T-helper 22 cell (primary cell): ENCODE results near the gene TLX1.

ENCODE experiments used
- DNase-seq: peaks from one replicate; pipeline ENCODE4 v3.0.0-alpha.2; 2020; ENCODE audit warnings: low read depth

The TLX1 gene

DNA sequence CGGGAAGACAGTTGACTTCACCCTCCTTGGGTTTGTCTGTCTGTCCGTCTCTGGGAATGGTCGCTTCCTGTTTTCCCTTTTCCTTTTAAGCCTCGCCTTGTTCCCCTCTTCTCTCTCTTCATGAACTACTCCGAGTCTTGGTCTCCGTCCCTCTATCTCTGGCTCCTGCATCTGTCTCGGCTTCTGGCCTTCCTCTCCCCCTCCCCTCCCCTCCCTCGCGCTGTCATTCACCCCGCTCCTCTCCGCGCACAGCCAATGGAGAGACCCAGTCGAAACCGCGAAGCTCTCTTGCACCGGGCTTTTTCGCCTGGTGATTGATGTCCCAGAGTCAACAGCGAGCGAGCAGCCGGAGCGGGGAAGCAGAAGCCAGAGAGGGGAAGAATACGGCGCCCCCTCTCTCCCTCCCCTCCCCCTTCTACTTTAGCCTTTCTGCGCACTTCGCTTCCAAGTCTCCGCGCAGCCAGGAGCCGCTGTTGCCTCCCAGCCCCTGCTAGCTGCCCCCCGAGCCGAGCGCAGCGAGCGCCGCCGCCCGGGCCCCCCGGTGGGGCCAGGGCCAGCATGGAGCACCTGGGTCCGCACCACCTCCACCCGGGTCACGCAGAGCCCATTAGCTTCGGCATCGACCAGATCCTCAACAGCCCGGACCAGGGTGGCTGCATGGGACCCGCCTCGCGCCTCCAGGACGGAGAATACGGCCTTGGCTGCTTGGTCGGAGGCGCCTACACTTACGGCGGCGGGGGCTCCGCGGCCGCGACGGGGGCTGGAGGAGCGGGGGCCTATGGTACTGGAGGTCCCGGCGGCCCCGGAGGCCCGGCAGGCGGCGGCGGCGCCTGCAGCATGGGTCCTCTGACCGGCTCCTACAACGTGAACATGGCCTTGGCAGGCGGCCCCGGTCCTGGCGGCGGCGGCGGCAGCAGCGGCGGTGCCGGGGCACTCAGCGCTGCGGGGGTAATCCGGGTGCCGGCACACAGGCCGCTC lies at the start of gene TLX1:
TSS of gene TLX1 (plus strand) at position 317 of the 978 bp plus-strand sequence. CDS start at position 559, 242 bp downstream.
- DNase-seq, result no peak

DNA sequence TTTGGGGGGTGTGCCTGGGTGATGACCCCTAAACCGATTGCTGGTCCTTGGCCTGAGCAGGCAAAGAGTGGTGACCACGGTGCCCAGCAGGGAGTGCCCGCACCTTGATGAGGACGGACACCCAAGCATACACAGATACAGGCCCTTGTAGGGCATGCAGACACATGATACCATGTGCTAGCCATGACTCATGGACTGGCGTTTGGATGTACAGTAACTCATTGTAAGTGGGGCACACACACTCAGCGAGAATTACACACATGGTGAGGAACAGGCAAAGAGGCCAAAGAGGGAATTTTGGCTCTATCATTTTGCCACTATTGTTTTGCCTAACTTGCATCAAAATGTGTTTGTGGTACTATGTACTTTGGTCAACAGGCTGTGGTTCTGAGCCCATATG lies 45.3 kb upstream of the TLX1 start:
- no peak for DNase-seq

DNA sequence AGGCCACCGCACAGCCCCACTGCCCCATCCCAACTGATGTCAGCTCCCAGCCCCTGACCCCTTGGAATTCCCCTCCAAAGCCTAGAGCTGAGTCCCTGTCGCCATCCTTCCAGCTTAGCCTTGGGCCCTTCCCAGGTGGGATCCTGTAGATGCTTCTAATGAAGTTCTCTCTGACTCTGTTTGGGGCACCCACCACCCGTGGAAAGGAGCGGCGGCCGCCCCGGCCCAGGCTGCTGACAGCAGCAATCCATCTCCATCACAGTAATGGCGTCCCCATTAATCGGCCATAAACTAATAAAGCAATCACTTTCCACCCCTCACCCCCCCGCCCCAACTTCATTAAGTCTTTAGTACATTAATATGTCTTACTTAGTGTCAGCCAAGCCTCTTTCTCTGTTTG lies 43.7 kb upstream of the TLX1 start:
- no peak for DNase-seq

DNA sequence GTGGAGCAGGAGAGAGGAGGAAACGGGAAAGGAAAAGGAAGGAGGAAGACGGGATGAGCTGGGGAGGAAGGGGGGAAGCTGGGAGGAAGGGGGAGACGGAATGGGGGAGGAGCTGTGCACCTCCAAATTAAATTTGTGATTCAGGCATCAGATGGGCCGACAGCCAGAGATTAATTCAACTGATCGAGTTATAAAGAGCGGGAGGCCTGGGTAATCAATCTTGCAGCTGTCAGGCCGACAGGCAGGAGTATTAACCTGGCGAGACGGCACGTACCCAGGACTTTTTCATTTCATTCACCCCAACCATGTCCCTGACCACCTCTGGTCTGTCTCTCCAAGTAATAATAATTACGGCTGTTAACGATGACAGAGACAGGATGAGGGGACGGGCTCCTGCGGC lies 43.1 kb upstream of the TLX1 start:
- no peak for DNase-seq

DNA sequence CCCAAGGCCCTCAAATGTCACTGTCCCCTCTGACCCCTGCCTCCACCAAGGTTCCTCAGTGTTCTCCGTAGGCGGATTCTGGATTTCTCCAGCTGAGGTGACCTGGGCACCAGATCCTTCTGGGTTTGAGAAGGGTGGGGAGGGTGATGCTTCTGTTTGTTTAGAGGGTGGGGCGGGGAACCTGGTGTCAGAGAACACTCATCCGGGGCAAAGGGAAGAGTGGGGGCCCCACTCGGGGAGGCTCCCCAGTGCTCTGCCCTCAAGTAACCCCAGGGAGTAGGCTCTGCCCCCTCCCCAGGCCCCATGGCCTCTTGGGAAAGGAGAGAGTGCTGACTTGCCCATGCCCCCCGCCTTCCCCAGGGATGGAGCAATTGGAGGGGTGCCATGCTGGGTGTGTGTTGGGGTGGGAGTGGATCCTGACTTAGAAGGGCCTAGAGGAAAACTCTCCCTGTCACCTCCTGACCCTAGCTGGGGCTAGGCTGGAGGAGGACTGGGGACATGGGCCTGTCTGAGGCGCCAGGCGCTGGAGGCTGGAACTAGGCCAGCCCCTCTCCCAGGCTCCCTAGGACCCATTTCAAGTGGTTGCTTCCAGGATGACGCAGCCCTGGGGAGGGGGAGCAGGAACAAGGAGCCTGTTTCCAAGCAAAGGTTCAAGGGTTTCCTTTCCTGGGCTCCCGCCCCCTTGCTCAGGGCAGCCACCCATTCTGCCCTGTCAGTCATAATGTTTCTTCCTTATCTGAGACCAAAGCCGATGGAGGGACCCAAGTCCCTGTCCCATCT lies 41.4 kb upstream of the TLX1 start:
- DNase-seq, result no peak

DNA sequence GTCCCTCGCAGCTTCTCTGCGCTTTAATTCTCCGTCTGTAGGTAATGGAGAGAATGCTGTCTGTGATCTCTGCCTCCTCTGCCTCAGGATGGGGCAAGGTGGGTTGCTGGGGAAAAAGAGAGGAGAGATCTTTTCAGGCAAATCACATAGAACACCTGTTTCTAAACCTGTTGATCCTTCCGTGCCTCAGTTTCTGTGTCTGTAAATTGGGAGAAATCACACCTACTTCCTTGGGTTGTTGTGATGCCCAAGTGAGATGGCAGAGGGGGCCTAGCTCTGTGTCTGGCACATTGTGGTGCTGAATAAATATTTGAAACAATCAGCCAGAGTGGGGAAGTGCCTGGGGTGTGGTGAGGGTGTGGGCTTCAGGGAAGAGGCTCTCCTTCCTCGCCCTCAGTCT lies 40.5 kb upstream of the TLX1 start:
- DNase-seq, result no peak

DNA sequence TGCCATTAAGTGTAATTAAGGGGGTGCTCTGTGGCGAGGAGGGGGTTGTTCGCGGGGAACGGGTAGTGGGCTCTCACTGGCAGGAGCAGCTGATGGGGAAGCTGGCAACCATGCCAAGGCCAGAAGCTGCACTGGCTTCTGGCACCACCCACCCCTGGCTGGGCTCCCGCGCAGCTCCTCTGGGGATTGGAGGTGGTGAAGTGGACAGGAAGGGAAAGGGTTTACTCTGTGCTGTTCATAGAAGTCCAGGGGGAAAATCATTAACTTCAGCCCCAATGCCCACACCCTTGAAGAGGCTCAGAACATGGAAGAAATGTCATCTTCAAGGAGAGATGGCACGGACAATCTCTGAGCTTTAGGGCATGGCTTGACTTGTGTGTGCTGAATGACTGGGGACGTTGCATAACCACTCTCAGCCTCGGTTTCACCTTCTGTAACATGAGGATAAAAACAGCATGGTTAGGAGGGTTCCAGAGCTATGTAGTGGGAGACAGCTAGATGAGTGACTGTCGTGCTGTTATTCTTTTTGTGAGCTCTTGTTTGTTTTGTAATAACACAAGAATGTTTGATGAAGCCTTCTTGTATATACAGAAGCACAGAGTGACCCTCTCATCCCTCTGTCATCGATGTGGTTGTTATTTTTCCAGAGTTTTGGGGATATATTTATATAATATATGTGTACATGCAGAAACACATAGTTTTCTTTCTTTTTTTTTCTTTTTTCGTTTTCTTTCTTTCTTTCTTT lies 39.4 kb upstream of the TLX1 start:
- no peak for DNase-seq

DNA sequence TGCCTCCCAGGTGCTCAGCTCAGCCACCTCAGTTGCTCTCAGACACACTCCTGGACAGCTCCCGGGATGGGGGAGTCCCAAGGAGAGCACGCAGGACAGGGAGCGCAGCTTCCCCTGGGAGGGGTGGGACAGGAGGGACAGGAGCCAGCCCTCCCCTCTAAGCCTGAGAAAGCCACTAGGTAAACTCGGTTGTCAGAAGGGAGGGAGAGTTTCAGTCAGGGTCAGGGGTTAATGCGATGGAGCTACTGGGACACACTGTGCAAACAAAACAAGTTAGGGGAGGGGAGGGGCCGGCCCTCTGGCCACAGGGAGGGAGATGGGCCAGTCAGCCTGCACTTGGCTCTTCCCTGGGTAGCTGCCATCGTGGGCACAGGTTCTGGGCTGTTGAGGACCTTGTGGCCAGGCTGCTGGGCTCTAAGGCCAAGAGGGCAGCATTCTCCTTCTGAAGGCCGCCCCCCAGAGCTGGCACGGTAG lies 38.2 kb upstream of the TLX1 start:
- DNase-seq, result no peak

DNA sequence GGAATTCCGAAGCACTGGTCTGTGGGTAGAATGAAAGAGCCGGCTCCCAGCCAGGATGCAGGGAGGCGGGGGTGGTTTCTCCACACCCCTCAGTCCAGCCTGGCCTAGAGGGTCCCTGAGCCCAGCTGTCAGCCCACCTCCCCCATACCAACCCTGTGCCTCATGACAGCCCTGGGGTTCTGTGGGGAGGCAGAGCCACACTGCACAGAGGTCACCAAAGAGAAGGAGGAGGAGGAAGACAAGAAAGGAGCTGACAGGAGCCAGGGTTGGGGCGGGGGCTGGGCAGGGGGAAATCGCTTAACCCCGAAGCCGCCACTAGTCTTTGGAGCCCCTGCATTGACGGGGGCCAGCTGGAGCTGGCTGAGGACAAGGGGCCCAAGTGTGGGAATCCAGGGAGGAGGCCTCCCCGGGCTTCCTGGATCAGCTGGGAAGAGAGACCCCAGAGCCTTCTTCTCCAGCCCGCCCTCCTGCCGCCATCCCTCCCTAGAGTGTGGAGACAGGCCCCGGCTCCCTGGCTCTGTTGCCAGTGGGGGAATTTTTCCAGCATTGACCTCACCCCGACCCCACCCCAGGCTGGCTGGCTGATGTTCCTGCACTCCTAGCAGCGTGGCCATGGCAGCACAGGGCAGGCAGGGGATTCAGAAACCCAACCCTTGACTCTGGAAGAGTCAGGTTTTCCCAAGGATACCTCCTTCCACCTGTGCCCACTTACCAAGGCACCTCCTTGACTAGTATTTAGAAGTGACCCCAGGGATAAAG lies 36.8 kb upstream of the TLX1 start:
- DNase-seq, result no peak

DNA sequence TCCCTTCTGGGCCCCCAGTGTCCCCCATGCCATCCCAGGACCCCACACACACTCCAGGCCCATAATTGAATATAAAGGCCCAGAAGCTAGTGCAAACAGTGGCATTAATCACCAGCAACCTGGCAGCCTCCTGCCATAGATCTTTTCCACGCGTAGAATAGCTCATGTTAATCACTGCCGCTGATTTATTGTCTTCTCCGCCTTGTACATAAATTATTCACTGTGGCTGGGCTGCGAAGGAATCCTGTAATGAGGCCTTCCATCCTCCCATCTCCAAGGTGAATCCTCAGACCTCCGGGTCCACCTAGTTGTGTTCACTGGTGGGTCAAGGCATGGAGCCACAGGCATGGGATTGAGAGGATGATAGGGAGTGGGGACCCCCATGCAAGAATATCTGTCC lies 36.1 kb upstream of the TLX1 start:
- DNase-seq, result no peak

DNA sequence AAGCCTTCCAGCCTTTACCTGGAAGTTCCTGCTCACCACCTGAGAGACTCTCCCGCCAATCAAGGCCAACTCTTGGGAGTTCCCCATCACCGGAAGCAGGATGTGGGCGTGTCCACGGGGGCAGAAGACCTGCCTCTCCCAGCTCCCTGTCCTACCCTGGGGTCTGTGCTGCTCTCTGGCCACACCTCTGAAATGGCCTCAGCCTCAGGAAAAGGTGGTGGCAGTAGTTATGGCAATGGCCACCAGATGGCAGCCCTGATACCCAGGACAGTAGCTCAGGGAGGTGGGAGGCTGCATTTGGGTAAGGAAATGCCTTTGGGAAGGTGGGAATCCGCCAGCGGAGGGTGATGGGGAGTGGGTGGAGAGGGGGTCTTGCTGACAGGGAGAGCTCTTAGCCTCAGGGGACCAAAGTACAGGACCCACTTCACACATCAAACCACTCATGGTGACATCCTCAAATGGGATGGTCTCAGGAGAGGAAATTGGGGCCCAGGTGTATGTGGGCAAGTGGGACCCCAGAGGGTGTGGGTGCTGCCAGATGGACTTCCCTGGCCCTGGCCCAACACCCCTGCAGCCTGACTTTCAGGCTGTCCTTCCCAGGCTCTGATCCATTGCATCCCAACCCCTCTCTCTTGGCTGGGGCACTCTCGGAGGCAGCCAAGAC lies 35.4 kb upstream of the TLX1 start:
- DNase-seq, result peak; percentile 31

DNA sequence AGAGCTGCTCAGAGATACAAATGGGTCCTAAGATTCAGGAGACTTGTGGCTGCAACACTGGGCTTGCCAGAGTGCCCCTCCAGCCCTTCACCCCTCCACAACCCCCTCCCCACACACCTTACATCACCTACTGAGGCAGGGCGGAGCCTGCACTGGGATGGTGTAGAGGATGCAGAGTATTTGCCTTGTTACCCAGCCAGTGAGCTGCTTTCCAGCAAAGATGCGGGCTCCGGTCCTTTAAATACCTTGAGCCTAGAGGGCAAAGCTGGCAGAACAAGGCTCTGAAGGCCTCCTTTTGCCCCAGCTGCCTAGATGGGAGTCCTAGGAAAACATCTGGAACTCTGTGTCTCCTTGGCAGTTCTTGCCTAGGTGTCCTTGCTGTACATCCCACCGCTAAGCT lies 34.7 kb upstream of the TLX1 start:
- DNase-seq, result no peak

DNA sequence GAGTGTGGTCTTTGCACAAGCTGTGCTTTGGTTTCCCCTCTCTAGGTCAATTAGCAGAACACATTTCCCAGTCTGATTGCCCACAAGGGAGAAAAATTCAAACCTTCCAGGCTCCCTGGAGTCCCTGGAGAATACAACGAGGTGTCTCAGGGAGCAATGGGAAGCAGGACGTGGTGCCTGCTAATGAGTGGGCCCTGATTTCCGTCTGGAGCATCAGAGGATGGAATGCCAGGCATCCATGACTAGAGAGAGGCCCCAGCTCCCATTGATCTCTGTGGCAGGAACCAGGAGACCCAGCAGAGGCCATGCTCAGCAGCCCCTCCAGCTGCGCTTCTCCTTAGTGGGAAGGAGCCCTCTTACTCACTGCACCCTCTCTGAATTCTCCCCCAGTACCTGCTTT lies 33.2 kb upstream of the TLX1 start:
- DNase-seq, result no peak

DNA sequence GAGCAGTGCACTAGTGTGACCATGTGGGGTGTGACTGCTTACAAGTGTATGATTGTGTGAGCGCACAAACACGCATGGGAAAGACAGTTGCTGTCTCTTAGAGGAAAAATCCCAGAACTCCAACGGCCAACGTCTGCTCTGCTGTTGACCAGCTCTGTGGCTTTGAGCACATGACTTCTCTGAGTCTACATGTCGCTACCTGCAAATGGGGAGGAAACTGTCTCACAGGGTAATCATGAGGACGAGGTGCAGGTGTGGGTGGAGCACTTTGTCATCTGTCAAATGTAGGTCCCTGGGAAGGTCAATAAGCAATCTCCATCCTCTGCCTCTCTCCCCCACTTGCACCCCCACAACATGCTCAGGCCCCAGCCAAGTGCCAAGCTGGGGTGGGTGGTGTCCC lies 31.2 kb upstream of the TLX1 start:
- no peak for DNase-seq

DNA sequence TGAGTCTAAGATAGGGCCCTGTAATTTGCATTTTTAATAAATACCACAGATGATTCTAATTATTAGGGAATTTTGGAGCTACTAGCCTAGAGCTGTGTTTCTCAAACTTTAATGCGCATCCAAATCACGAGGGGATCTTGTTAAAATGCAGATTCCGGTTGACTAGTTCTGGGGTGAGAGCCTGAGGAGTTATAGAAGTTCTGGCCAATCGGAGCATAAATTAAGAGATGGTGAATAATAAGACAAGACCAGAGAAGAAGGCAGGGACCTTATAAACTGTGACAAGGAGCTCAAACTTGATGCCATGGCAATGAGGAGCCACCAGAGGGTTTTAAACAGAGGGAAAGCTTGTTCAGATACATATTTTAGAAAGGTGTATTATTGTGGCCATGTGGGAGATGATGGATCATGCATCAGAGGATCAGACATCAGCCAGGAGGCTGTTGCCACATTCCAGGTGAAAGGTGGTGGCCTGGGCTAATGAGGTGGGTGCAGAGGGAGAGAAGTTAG lies 29.7 kb upstream of the TLX1 start:
- DNase-seq, result no peak

DNA sequence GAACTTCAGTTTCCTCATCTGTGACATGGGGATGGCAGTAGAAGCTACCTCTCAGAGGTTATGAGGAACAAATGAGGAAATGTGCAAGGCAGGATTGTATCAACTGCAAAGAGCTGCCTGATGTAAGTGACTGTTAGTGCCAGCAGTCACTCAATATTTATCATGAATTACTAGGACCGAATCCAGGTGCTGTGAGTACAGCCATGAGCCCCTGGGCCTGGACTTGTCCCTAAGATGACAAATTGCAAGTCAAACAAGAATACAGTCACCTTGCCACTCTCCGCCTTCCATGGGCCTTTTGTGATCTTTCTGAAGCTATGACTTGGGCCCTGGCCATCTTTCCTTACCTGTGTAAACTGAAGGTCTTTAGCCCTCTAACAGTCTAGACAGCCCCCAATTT lies 27.7 kb upstream of the TLX1 start:
- no peak for DNase-seq

DNA sequence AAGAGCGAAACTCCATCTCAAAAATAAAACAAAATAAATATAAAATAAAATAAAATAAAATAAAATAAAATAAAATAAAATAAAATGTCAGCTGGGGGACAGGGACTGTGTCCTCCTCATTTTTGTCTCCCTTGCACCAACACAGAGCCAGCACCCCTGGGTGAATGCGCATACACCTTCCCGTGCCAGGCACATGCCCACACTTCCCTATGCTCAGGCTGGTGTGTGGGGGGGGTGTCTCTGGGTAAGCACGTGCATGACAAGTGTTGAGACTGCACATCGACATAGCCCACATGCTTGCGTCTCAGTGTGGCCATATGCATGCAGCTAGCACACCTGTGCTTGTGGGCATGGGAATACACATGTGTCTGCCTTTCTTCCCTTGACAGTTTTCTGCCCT lies 24.7 kb upstream of the TLX1 start:
- DNase-seq, result no peak

DNA sequence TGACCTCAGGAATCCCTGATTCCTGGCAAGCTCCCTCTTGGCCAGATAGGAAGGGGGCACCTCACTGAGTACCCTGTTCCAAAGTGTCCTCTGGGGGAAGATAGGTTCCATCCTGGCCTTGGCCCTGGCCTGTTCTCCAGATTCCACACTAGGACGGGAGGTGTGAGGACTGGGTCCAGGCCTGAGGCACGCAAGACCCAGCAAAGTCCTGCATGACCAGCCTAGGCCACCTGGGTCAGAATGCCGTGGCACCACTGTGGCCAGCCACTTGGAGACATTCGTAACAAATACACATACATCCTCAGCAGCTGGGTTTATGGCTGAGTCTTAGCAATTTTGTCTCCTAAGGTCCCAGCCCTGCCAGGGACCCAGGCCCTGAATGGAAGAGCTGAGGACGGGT lies 23.3 kb upstream of the TLX1 start:
- no peak for DNase-seq

DNA sequence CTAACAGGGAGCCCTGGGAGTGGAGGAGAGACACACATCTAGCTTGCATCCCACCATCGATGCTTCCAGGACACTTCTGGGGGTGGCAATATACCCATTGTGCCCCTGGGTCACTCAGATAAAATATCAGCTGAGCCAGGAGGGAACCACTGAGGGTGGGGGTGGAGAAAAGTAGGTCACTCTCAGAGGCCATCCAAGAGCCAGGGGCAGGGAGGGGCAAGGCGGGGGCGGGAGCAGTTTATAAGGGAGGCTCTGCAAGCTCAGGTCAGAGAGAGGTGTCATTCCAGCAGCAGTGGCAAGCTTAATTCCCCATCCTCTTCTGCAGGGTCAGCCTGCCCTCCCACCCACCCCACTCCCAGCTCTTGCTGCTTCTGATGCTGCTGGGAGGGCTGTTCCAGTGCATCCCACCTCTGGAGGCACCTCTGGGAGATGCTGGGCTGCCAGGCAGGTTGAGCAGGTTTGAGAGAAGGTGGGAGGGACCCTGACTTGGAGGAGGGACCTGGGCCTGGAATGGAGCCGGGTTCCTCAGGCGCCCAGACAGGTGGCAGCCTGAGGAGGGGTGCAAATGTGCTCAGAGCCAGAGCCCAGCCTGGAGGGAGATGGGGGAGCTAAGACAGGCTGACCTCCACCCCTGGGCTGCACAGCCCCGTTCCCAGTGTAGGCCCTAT lies 20.1 kb upstream of the TLX1 start:
- no peak for DNase-seq

DNA sequence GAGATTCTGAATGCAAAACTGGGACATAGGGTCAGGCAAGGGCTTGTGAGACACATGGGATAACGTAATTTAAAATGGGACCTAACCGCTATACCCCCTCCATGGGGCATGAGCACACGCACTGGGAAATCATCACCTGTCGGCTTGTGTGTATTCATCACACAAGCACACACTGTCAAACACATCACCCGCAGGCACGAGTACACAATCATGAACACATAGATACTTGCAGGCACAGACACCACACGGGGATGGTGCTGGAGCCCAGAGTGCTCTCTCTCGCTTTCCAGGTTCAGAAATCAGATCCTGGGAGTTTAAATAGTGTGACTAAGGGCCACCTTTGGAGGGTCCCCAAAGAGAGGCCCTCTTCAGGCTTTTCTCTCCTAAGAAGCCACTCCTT lies 19.6 kb upstream of the TLX1 start:
- DNase-seq, result no peak
